ENCODE measurements around the gene LENG1. TPM values are rescaled to one million over a fixed set of nuclear protein-coding genes. Genes with fewer than 3 reads are reported as not detected.

LENG1 gene
- total and polyA plus RNA-seq, 9 of the 15 experiments (the other 6 are each of a cell fraction or from before 2014, with no cell fraction given): 0.30 to 10.5 (median 4.7) TPM

- no peak; a peak in 1 of 4 replicates for TF ChIP-seq ZNF639 (CRISPR knock-in tag; conservative IDR thresholded peaks at IDR 0.05 in 1 of 2, IDR thresholded peaks at IDR 0.05 in 1 of 2)
- TF ChIP-seq THRB (CRISPR knock-in tag; conservative IDR thresholded peaks at IDR 0.05): 0 out of 2 replicates have a peak, but pooled peaks have one; percentile 62
- TF ChIP-seq PHF20 (IDR thresholded peaks at IDR 0.05; ENCODE audit: partially characterized antibody): no peak
- TF ChIP-seq CBX2 (IDR thresholded peaks at IDR 0.05; ENCODE audit: insufficient read depth, low read length, poor library complexity, severe bottlenecking): no peak
- TF ChIP-seq HLTF (IDR thresholded peaks at IDR 0.05): no peak
- TF ChIP-seq ETS2 (tag; IDR thresholded peaks at IDR 0.05; ENCODE audit: borderline replicate concordance, poor library complexity, severe bottlenecking): no peak
Measured at GRCh38 chr19:54189735-54190502, 30.4 kb upstream of the LENG1 start (continued).

Measured in K562 (cell line).